Mucosa of gallbladder (tissue), 1 donor: Measurements from ENCODE around the gene FAM13B. TPM values are rescaled to one million over a fixed set of nuclear protein-coding genes. Genes with fewer than 3 reads are reported as not detected.
A peak's percentile ranks its signal among the peaks of the same experiment; 100 is the strongest.

Source experiments
- DNase-seq: peaks from one replicate; pipeline ENCODE4 v3.0.0-alpha.2; 2020; ENCODE audit warnings: low spot score
- total RNA-seq: library from RNA; stranded (reverse); gene quantifications from one replicate; pipeline ENCODE4 v1.2.1, GENCODE V29; 2021
- donor health status: DM: no; HTN: no; CAD: no.

The FAM13B gene
- total RNA-seq, 1 donor from 2014 or later: 35.7 TPM

DNA sequence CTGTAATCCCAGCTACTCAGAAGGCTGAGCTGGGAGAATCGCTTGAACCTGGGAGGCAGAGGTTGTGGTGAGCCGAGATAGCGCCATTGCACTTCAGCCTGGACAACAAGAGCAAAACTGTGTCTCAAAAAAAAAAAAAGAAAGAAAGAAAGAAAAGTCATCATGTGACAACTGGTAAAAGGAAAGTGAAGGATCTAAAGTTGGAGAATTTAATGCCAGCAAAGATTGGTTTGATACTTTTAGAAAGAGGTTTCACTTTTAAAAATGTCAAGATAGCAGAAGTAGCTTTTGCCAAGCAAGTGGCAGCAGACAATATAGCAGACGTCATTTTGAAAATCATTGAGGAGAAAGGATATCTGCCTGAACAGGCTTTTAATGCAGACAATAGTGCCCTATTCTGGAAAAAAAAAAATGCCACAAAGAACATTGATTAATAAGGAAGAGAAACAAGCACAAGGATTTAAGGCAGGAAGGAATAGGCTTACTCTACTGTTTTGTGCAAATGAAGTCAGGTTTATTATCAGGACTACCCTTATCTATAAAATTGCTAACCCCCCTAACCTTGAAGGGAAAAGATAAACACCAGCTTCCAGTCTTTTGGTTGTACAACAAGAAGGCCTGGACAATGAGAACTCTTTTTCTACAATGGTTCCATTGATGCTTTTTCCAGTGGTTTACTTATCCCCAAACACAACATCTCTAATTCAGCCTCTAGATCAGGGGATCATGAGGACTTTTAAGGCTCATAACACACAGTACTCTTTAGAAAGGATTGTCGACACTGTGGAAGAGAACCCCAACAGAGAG is 131.7 kb downstream of the FAM13B start:
- DNase-seq: no peak

DNA sequence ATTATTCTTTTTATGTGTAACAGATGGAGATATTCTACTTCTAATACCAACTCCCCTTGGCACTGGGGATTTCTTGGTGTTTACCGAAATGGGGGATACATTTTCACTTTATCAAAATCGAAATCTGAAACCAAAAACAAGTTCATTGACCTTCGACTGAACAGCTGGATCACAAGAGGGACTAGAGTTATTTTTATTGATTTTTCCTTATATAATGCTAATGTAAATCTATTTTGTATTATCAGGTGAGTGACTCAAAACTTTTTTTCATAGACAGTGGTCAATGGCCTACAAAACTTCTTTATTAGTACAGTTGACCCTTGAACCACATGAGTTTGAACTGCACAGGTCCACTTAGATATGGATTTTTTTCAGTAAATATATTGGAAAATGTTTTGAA is 133.4 kb downstream of the FAM13B start:
- no peak for DNase-seq

DNA sequence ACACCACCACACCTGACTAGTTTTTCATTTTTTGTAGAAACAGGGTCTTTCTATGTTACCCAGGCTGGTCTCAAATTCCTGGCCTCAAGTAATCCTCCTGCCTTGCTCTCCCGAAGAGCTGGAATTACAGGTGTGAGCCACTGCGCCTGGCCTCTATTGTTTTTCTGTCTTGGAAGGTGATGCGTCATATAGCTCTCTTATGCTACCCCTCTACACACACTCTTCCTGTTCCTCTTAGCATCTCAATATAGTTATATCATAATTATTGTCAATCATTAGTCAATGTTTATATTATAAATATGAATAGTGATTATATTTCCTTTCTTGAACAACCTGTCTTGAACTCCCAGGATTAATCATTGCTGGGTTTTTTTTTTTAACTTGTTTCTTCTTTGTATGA is 136.3 kb downstream of the FAM13B start:
- peak; percentile 37 for DNase-seq

DNA sequence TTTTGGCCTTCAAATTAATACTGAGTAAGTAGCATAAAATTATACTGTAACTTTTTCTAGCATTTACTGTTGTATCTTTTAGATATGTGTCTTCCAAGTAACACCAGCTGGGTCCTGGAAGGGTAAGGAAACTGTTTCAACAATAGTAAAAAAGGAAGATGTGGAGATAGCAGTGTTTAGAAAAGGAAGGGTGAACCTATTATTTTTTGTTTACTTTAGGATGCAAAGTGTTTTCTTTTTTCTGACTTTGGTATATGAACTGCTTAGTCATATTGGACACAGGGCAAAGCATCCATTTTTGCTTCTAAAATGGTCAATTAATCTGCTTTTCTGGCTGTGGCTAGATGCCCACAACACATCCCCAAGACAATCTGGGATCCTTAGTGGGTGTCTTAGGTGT is 138.3 kb downstream of the FAM13B start:
- DNase-seq: no peak

DNA sequence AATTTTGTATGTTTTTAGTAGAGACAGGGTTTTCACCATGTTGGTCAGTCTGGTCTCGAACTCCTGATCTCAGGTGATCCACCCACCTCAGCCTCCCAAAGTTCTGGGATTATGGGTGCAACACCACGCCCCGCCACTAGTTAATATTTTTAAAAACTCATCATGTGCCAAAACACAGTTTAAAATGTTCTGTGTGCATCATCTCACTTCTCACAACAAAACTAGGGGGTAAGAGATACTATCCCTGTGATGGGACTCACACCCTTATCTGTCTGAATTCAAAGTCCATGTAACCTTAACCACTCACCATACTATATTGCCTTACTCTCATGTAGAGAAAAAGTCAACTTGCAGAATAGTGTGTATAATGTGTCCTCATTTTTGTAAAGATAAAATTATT is 141.0 kb downstream of the FAM13B start:
- no peak for DNase-seq

DNA sequence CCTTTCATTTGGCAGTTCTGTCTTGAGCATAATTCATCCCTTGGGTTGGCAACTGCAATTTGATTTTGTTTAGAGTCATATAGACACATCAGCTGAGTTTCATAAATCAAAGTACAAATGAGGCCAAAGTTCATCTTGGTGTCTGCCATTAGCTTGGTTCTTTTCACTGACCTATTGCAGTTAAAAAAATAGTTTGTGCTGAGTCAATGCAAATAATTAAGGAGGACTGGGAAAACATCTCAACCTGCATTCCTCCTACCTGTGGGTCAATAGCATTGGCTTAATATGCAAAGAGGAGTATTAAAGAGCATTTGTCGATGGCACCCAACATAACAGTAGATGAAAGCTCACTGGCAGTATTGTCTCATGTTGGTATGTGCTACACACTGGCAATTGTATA is 142.0 kb downstream of the FAM13B start:
- DNase-seq: peak; percentile 13

DNA sequence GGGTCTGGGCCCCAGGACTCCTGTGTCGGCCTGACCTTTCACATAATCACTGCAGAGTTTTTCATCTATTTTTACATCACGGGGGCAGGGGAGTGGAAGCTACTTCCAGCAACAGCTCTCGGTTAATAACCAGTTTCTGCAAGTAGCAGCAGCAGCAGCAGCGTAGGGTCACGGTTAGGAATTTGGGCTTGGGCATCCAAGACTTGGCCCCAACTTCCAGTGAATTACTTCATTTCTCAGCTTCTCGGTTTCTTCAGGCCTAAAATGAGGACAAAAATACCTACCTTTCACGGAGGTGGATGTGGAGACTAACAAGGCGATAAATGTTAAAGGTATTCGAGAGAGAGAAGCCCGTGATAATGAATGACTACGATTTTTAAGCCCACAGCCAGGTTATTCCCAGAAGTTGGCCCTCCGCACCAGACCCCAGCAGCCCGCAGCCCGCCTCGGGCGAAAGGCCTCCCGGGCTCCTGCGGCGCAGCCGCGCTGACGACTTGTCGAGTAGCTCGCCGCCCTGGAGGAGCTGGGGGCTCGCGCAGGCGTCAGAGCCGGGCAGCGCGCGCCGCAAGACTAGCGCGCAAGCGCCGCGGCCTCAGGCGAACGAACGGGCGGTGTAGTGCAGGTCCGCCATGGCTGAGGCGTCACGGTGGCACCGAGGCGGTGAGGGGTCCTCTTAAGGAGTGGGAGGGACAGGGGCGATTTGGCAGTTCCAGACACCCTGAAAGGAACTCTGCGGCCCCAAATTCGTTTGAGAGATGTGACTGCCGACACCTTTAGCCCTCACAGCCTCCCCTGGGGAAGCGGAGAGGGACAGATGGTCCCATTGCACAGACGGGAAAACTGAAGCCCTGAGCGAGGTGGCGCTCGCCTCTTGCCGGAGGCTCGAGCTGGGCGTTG is 143.8 kb downstream of the FAM13B start, which contains the start of gene PKD2L2:
Gene PKD2L2, plus strand, starts transcription at position 595 of the 897 bp plus-strand sequence. Its CDS starts 35 bp downstream, at position 630.
- peak; percentile 86 for DNase-seq

DNA sequence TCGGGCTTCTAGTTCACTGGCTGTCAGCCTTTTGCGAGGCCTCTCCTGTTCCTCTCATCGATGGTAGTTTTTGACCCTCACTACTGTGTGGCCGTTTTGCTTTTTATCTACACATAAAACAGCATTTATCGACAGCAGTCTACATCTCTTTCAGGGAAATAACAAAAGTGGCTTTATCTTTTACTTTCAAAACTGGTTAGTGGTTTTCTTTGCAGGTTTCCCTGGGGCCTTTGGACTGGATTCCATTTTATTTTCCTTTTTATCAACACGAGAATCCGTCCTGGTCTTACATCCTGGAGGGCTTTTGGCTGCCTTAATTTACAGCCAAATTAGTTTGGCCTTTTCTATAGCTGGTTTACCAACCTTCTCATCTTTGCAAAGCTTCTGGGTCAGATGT is 144.4 kb downstream of the FAM13B start:
- DNase-seq: no peak

Other genes starting within 250 kb of the FAM13B start
- 3.7 TPM for gene MYOT, start 165.2 kb downstream of the FAM13B start, total RNA-seq
- not detected for gene PKD2L2, start 143.6 kb downstream of the FAM13B start, total RNA-seq
- gene WNT8A, start 51.0 kb upstream of the FAM13B start, total RNA-seq: not detected
- 17.0 TPM for gene NME5, start 106.3 kb upstream of the FAM13B start, total RNA-seq
- gene BRD8, start 145.6 kb upstream of the FAM13B start, total RNA-seq: 55.7 TPM
- gene KIF20A, start 146.0 kb upstream of the FAM13B start, total RNA-seq: 1.5 TPM
- gene CDC23, start 180.2 kb upstream of the FAM13B start, total RNA-seq: 21.8 TPM
- 2.2 TPM for gene GFRA3, start 241.5 kb upstream of the FAM13B start, total RNA-seq